ENCODE data around the gene EVC2.

The EVC2 gene

DNA sequence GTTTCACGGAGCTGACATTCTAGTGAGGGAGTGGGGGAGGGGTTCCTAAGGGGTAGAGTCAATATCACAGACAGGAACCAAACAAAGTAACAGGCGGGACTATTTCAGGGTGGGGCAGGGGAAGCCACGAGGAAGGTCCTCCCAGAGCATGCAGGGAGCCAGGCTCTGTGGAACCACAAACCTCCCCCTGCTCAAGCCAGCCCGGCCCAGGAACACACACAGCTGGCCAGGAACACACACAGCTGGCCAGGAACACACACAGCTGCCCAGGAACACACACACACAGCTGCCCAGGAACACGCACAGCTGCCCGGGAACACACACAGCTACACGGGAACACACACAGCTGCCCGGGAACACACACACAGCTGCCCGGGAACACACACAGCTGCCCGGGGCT lies 24.8 kb downstream of the EVC2 start:
- H3K27me3 ChIP-seq (ENCODE audit: insufficient read depth, poor library complexity, severe bottlenecking): no peaks in the 10 kb centered on the region
- no peak overlapping the region for H3K4me3 ChIP-seq (replicated peaks; ENCODE audit: insufficient read depth, low read length)
- TF ChIP-seq SPI1 (IDR thresholded peaks at IDR 0.05; ENCODE audit: borderline replicate concordance, low read depth) (no peak), POLR2AphosphoS5 (IDR thresholded peaks at IDR 0.05; ENCODE audit: low read depth) (no peak), GABPA (IDR thresholded peaks at IDR 0.05; ENCODE audit: low read depth) (no peak)
- TF ChIP-seq, protein P1, sequence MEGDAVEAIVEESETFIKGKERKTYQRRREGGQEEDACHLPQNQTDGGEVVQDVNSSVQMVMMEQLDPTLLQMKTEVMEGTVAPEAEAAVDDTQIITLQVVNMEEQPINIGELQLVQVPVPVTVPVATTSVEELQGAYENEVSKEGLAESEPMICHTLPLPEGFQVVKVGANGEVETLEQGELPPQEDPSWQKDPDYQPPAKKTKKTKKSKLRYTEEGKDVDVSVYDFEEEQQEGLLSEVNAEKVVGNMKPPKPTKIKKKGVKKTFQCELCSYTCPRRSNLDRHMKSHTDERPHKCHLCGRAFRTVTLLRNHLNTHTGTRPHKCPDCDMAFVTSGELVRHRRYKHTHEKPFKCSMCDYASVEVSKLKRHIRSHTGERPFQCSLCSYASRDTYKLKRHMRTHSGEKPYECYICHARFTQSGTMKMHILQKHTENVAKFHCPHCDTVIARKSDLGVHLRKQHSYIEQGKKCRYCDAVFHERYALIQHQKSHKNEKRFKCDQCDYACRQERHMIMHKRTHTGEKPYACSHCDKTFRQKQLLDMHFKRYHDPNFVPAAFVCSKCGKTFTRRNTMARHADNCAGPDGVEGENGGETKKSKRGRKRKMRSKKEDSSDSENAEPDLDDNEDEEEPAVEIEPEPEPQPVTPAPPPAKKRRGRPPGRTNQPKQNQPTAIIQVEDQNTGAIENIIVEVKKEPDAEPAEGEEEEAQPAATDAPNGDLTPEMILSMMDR (IDR thresholded peaks at IDR 0.05; ENCODE audit: insufficient read depth, low read length): no peak
- TF ChIP-seq, protein P2, sequence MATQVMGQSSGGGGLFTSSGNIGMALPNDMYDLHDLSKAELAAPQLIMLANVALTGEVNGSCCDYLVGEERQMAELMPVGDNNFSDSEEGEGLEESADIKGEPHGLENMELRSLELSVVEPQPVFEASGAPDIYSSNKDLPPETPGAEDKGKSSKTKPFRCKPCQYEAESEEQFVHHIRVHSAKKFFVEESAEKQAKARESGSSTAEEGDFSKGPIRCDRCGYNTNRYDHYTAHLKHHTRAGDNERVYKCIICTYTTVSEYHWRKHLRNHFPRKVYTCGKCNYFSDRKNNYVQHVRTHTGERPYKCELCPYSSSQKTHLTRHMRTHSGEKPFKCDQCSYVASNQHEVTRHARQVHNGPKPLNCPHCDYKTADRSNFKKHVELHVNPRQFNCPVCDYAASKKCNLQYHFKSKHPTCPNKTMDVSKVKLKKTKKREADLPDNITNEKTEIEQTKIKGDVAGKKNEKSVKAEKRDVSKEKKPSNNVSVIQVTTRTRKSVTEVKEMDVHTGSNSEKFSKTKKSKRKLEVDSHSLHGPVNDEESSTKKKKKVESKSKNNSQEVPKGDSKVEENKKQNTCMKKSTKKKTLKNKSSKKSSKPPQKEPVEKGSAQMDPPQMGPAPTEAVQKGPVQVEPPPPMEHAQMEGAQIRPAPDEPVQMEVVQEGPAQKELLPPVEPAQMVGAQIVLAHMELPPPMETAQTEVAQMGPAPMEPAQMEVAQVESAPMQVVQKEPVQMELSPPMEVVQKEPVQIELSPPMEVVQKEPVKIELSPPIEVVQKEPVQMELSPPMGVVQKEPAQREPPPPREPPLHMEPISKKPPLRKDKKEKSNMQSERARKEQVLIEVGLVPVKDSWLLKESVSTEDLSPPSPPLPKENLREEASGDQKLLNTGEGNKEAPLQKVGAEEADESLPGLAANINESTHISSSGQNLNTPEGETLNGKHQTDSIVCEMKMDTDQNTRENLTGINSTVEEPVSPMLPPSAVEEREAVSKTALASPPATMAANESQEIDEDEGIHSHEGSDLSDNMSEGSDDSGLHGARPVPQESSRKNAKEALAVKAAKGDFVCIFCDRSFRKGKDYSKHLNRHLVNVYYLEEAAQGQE (IDR thresholded peaks at IDR 0.05; ENCODE audit: insufficient replicate concordance, low read depth): no peak
- no peak for DNase-seq (ENCODE audit: low read depth in 1 of 2, low spot score in 1 of 2)
- no peak overlapping the region for H3K27ac ChIP-seq (replicated peaks)

DNA sequence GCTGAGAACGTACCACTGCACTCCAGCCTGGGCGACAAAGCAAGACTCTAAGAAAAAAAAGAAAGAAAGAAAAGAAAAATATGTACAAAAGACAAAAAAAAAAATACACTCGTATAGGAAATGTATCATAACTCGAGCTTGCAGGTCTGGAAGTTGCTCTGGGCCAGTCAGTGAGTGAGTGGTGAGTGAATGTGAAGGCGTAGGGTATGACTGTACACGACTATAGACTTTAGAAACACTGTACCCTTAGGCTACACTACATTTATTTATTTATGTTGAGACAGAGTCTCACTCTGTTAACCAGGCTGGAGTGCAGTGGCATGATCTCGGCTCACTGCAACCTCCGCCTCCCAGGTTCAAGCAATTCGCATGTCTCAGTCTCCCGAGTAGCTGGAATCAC lies 29.4 kb downstream of the EVC2 start:
- DNase-seq (ENCODE audit: low read depth in 1 of 2, low spot score in 1 of 2): no peak
- no peaks in the 10 kb centered on the region for H3K27me3 ChIP-seq (ENCODE audit: insufficient read depth, poor library complexity, severe bottlenecking)
- H3K27ac ChIP-seq (replicated peaks): no peak overlapping the region
- no peak for TF ChIP-seq SPI1 (IDR thresholded peaks at IDR 0.05; ENCODE audit: borderline replicate concordance, low read depth)
- TF ChIP-seq, protein P1 (IDR thresholded peaks at IDR 0.05; ENCODE audit: insufficient read depth, low read length): no peak
- TF ChIP-seq GABPA (IDR thresholded peaks at IDR 0.05; ENCODE audit: low read depth): no peak
- no peak overlapping the region for H3K4me3 ChIP-seq (replicated peaks; ENCODE audit: insufficient read depth, low read length)

DNA sequence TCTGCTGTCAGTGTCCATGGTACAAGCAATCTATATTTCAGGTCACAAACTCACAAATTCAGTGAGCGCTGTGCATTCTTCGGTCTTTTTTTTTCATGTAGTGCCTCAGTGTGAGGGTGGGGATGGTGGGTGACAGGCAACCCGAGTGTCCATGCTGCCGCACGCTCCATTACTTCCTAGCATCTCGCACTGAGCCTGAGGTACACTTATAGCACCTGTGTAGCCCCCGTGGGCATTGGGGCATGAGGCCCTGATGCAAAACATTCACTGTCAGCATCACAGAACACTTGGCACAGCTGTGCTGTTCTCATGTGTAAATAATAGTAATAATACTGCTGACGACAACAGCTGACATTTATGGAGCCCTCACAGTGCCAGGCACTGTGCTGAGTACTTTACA lies 31.6 kb downstream of the EVC2 start:
- no peak overlapping the region for H3K4me3 ChIP-seq (replicated peaks; ENCODE audit: insufficient read depth, low read length)
- DNase-seq (ENCODE audit: low read depth in 1 of 2, low spot score in 1 of 2): no peak
- H3K27me3 ChIP-seq (ENCODE audit: insufficient read depth, poor library complexity, severe bottlenecking): no peaks in the 10 kb centered on the region
- no peak overlapping the region for H3K27ac ChIP-seq (replicated peaks)
- TF ChIP-seq GABPA (IDR thresholded peaks at IDR 0.05; ENCODE audit: low read depth): no peak

DNA sequence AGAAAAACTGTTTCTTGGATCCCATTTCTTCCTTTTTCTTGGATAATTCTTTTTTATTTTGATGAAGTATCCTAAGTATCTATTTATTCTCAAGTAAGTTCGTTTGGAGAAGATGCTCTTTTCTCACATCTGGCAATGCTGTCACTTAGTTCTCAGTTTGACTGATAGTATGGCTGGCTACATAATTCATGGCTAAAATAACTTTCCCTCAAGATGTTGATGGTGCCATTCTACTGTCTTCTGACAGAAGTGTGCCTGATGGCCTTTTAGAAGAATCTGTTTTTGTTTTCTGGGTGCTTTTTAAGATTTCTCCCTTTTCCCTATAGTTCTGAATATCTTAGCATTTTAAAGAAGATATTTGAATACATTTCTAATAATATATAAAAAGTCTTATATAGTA lies 41.6 kb downstream of the EVC2 start:
- H3K27ac ChIP-seq (replicated peaks): no peak overlapping the region
- TF ChIP-seq GABPA (IDR thresholded peaks at IDR 0.05; ENCODE audit: low read depth): no peak
- TF ChIP-seq, protein P2 (IDR thresholded peaks at IDR 0.05; ENCODE audit: insufficient replicate concordance, low read depth): no peak
- TF ChIP-seq, protein P1 (IDR thresholded peaks at IDR 0.05; ENCODE audit: insufficient read depth, low read length): no peak
- no peak for TF ChIP-seq POLR2AphosphoS5 (IDR thresholded peaks at IDR 0.05; ENCODE audit: low read depth)
- no peak for TF ChIP-seq SPI1 (IDR thresholded peaks at IDR 0.05; ENCODE audit: borderline replicate concordance, low read depth)
- DNase-seq (ENCODE audit: low read depth in 1 of 2, low spot score in 1 of 2): no peak
- no peak overlapping the region for H3K4me3 ChIP-seq (replicated peaks; ENCODE audit: insufficient read depth, low read length)
- no peaks in the 10 kb centered on the region for H3K27me3 ChIP-seq (ENCODE audit: insufficient read depth, poor library complexity, severe bottlenecking)

All from HL-60 (cell line).